ENCODE measurements around the gene CYP4Z1. TPM values are rescaled to one million over a fixed set of nuclear protein-coding genes. Genes with fewer than 3 reads are reported as not detected.
"Not testable (repeated sequence)": the region's sequence is repeated elsewhere in the genome, so short reads cannot be mapped to it uniquely, and the experiment has no call there.

Gene CYP4Z1
- total and polyA plus RNA-seq, 2 donors from 2014 or later, result 0.19 to 0.22 TPM

GRCh38 chr1:47132665-47133064 is 65.6 kb downstream of the CYP4Z1 start:
- H3K9me3 ChIP-seq (ENCODE audit: control insufficient read depth in 2 of 3, insufficient read depth in 1 of 3, low read length in 3 of 3); H3K27ac ChIP-seq (ENCODE audit: low read depth in 2 of 2, low read length in 2 of 2); H3K4me1 ChIP-seq (ENCODE audit: control insufficient read depth in 2 of 3, insufficient read depth in 2 of 3, low read depth in 1 of 3, low read length in 3 of 3); DNase-seq; H3K27me3 ChIP-seq (ENCODE audit: control insufficient read depth, insufficient read depth, low read length); FAIRE-seq; H3K9ac ChIP-seq (ENCODE audit: low read length in 3 of 3); H3K4me3 ChIP-seq (ENCODE audit: low read length in 3 of 3); intact Hi-C loops (cut with DNase I); H3K36me3 ChIP-seq (ENCODE audit: control insufficient read depth in 2 of 3, insufficient read depth in 3 of 3, low read length in 3 of 3): not testable (repeated sequence)

- no peak for TF ChIP-seq CTCF (IDR thresholded peaks at IDR 0.05; ENCODE audit: borderline replicate concordance, extremely low read depth, insufficient read depth)
- Histone ChIP-seq H3K4me1 (ENCODE audit: control insufficient read depth in 2 of 3, insufficient read depth in 2 of 3, low read depth in 1 of 3, low read length in 3 of 3) (no peaks in the 10 kb centered on the region), H3K9ac (ENCODE audit: low read length in 3 of 3) (no peak within 1 kb of the TSS), H3K36me3 (ENCODE audit: control insufficient read depth in 2 of 3, insufficient read depth in 3 of 3, low read length in 3 of 3) (no peaks in the 10 kb centered on the region), H3K27me3 (ENCODE audit: control insufficient read depth, insufficient read depth, low read length) (no peaks in the 10 kb centered on the region), H3K4me3 (ENCODE audit: low read length in 3 of 3) (no peak within 1 kb of the TSS), H3K27ac (ENCODE audit: low read depth in 2 of 2, low read length in 2 of 2) (no peak within 1 kb of the TSS), H3K9me3 (ENCODE audit: control insufficient read depth in 2 of 3, insufficient read depth in 1 of 3, low read length in 3 of 3) (no peaks in the 10 kb centered on the region)
- FAIRE-seq (no peak), DNase-seq (no peak)
- intact Hi-C loops (cut with DNase I), result no loop called here
These were observed 70.2 kb downstream of the CYP4Z1 start, which contains the start of gene CYP4A22 for GRCh38 chr1:47137198-47137597. Gene CYP4A22, plus strand, starts transcription at chr1:47137441. Its CDS starts 45 bp downstream, at chr1:47137486.

GRCh38 chr1:47137925-47138615 is 71.0 kb downstream of the CYP4Z1 start:
- H3K9ac ChIP-seq (ENCODE audit: low read length in 3 of 3), result no peak overlapping the region
- no peak overlapping the region for H3K4me3 ChIP-seq (ENCODE audit: low read length in 3 of 3)
- no peak for DNase-seq
- intact Hi-C loops (cut with DNase I), result no loop called here
- H3K27ac ChIP-seq (ENCODE audit: low read depth in 2 of 2, low read length in 2 of 2), result no peak overlapping the region
- H3K36me3 ChIP-seq (ENCODE audit: control insufficient read depth in 2 of 3, insufficient read depth in 3 of 3, low read length in 3 of 3), result no peaks in the 10 kb centered on the region
- H3K27me3 ChIP-seq (ENCODE audit: control insufficient read depth, insufficient read depth, low read length), result no peaks in the 10 kb centered on the region
- H3K9me3 ChIP-seq (ENCODE audit: control insufficient read depth in 2 of 3, insufficient read depth in 1 of 3, low read length in 3 of 3), result no peaks in the 10 kb centered on the region
- TF ChIP-seq CTCF (IDR thresholded peaks at IDR 0.05; ENCODE audit: borderline replicate concordance, extremely low read depth, insufficient read depth), result no peak
- H3K4me1 ChIP-seq (ENCODE audit: control insufficient read depth in 2 of 3, insufficient read depth in 2 of 3, low read depth in 1 of 3, low read length in 3 of 3), result no peaks in the 10 kb centered on the region
- FAIRE-seq, result no peak

- DNase-seq; intact Hi-C loops (cut with DNase I); H3K27me3 ChIP-seq (ENCODE audit: control insufficient read depth, insufficient read depth, low read length); H3K9ac ChIP-seq (ENCODE audit: low read length in 3 of 3); FAIRE-seq; H3K36me3 ChIP-seq (ENCODE audit: control insufficient read depth in 2 of 3, insufficient read depth in 3 of 3, low read length in 3 of 3); H3K4me3 ChIP-seq (ENCODE audit: low read length in 3 of 3); H3K27ac ChIP-seq (ENCODE audit: low read depth in 2 of 2, low read length in 2 of 2); H3K9me3 ChIP-seq (ENCODE audit: control insufficient read depth in 2 of 3, insufficient read depth in 1 of 3, low read length in 3 of 3); H3K4me1 ChIP-seq (ENCODE audit: control insufficient read depth in 2 of 3, insufficient read depth in 2 of 3, low read depth in 1 of 3, low read length in 3 of 3): not testable (repeated sequence)
These were observed 73.3 kb downstream of the CYP4Z1 start for GRCh38 chr1:47140358-47140757.

Data from kidney (tissue), 14 donors.